ENCODE data around the gene CARS1. TPM values are rescaled to one million over a fixed set of nuclear protein-coding genes. Genes with fewer than 3 reads are reported as not detected.

The CARS1 gene
- total and polyA plus RNA-seq, 4 donors = 27.3 to 62.3 (median 37.7) TPM

- peaks cover 0 to 7% (median 0%) of the 10 kb centered on the region in 5 donors for H3K4me1 ChIP-seq (ENCODE audit: control insufficient read depth in 5 of 5, insufficient read depth in 5 of 5, low read length in 5 of 5)
- H3K4me3 ChIP-seq = no peak overlapping the region
- TF ChIP-seq, protein P1, sequence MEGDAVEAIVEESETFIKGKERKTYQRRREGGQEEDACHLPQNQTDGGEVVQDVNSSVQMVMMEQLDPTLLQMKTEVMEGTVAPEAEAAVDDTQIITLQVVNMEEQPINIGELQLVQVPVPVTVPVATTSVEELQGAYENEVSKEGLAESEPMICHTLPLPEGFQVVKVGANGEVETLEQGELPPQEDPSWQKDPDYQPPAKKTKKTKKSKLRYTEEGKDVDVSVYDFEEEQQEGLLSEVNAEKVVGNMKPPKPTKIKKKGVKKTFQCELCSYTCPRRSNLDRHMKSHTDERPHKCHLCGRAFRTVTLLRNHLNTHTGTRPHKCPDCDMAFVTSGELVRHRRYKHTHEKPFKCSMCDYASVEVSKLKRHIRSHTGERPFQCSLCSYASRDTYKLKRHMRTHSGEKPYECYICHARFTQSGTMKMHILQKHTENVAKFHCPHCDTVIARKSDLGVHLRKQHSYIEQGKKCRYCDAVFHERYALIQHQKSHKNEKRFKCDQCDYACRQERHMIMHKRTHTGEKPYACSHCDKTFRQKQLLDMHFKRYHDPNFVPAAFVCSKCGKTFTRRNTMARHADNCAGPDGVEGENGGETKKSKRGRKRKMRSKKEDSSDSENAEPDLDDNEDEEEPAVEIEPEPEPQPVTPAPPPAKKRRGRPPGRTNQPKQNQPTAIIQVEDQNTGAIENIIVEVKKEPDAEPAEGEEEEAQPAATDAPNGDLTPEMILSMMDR (IDR thresholded peaks at IDR 0.05; ENCODE audit: control extremely low read depth, extremely low read depth) = no peak
- ATAC-seq (ENCODE audit: insufficient read depth, low FRiP score) (no peak), DNase-seq (no peak)
- H3K9ac ChIP-seq (ENCODE audit: insufficient read depth in 1 of 2, low read length in 2 of 2) = no peak overlapping the region
- WGBS, 2 donors = 64 to 70% methylated on average over 18 of the region's 18 CpGs
- H3K27ac ChIP-seq (ENCODE audit: low read depth in 1 of 2, low read length in 1 of 2) = peak overlapping the region in 1 of 2 donors; percentile 28
- peaks cover 5 to 30% (median 15%) of the 10 kb centered on the region in 4 donors for H3K36me3 ChIP-seq (ENCODE audit: control insufficient read depth in 4 of 4, insufficient read depth in 4 of 4, low read length in 4 of 4)
- H3K27me3 ChIP-seq (ENCODE audit: control insufficient read depth in 3 of 3, insufficient read depth in 3 of 3, low read length in 2 of 3) = no peaks in the 10 kb centered on the region
- peaks cover 0 to 3% (median 0%) of the 10 kb centered on the region in 4 donors for H3K9me3 ChIP-seq (ENCODE audit: control insufficient read depth in 4 of 4, insufficient read depth in 3 of 4, low read length in 3 of 4)
These were observed 26.7 kb downstream of the CARS1 start for GRCh38 chr11:3030289-3031070.

- WGBS, 2 donors = 96 to 97% methylated on average over 9 of the region's 9 CpGs
- Histone ChIP-seq H3K4me1 (ENCODE audit: control insufficient read depth in 5 of 5, insufficient read depth in 5 of 5, low read length in 5 of 5) (peaks cover 0 to 7% (median 0%) of the 10 kb centered on the region in 5 donors), H3K36me3 (ENCODE audit: control insufficient read depth in 4 of 4, insufficient read depth in 4 of 4, low read length in 4 of 4) (peaks cover 5 to 33% (median 14%) of the 10 kb centered on the region in 4 donors), H3K9me3 (ENCODE audit: control insufficient read depth in 4 of 4, insufficient read depth in 3 of 4, low read length in 3 of 4) (peaks cover 0 to 3% (median 0%) of the 10 kb centered on the region in 4 donors), H3K27ac (ENCODE audit: low read depth in 1 of 2, low read length in 1 of 2) (no peak overlapping the region), H3K9ac (ENCODE audit: insufficient read depth in 1 of 2, low read length in 2 of 2) (no peak overlapping the region), H3K27me3 (ENCODE audit: control insufficient read depth in 3 of 3, insufficient read depth in 3 of 3, low read length in 2 of 3) (no peaks in the 10 kb centered on the region), H3K4me3 (no peak overlapping the region)
- DNase-seq (no peak), ATAC-seq (ENCODE audit: insufficient read depth, low FRiP score) (no peak)
- TF ChIP-seq, protein P1 (IDR thresholded peaks at IDR 0.05; ENCODE audit: control extremely low read depth, extremely low read depth) = no peak
These were observed 28.4 kb downstream of the CARS1 start for GRCh38 chr11:3028813-3029212.

GRCh38 chr11:3026803-3027202, 30.4 kb downstream of the CARS1 start:
- DNase-seq = no peak
- ATAC-seq (ENCODE audit: insufficient read depth, low FRiP score) = no peak
- TF ChIP-seq, protein P1 (IDR thresholded peaks at IDR 0.05; ENCODE audit: control extremely low read depth, extremely low read depth) = no peak
- H3K36me3 ChIP-seq (ENCODE audit: control insufficient read depth in 4 of 4, insufficient read depth in 4 of 4, low read length in 4 of 4) = peaks cover 8 to 35% (median 14%) of the 10 kb centered on the region in 4 donors
- no peak overlapping the region for H3K4me3 ChIP-seq
- no peaks in the 10 kb centered on the region for H3K27me3 ChIP-seq (ENCODE audit: control insufficient read depth in 3 of 3, insufficient read depth in 3 of 3, low read length in 2 of 3)
- peaks cover 0 to 3% (median 0%) of the 10 kb centered on the region in 4 donors for H3K9me3 ChIP-seq (ENCODE audit: control insufficient read depth in 4 of 4, insufficient read depth in 3 of 4, low read length in 3 of 4)
- H3K9ac ChIP-seq (ENCODE audit: insufficient read depth in 1 of 2, low read length in 2 of 2) = no peak overlapping the region
- peaks cover 0 to 13% (median 0%) of the 10 kb centered on the region in 5 donors for H3K4me1 ChIP-seq (ENCODE audit: control insufficient read depth in 5 of 5, insufficient read depth in 5 of 5, low read length in 5 of 5)
- no peak overlapping the region for H3K27ac ChIP-seq (ENCODE audit: low read depth in 1 of 2, low read length in 1 of 2)
- 94 to 98% methylated on average over 8 of the region's 8 CpGs for WGBS, 2 donors

All from lung (tissue), 12 donors.